IPS DF 6.9 (cell line): ENCODE measurements around the gene HOXC4.
"Not testable (repeated sequence)": the region's sequence is repeated elsewhere in the genome, so short reads cannot be mapped to it uniquely, and the experiment has no call there.

Experiments
- DNase-seq: peaks from one replicate; pipeline ENCODE4 v3.0.0-alpha.2; 2013; ENCODE audit warnings: low read depth, low spot score
- H3K27ac ChIP-seq: one replicate; pipeline ENCODE4 v1.5.1; 2013; ENCODE audit warnings: low read length, control low read depth
- H3K27me3 ChIP-seq: 2 replicates; pipeline ENCODE4 v1.6.1; 2013; ENCODE audit warnings: mild to moderate bottlenecking, low read length; ENCODE audit not compliant: control insufficient read depth, insufficient read depth
- H3K36me3 ChIP-seq: 2 replicates; pipeline ENCODE4 v1.6.1; 2013; ENCODE audit warnings: low read length; ENCODE audit not compliant: control insufficient read depth, insufficient read depth
- H3K4me1 ChIP-seq: 2 replicates; pipeline ENCODE4 v1.6.1; 2013; ENCODE audit warnings: low read length; ENCODE audit not compliant: control insufficient read depth, insufficient read depth
- H3K4me3 ChIP-seq: 2 replicates; pipeline ENCODE4 v1.5.1; 2013; ENCODE audit warnings: mild to moderate bottlenecking, low read length
- H3K9me3 ChIP-seq: 2 replicates; pipeline ENCODE4 v1.6.1; 2013; ENCODE audit warnings: low read length, inconsistent platforms; ENCODE audit not compliant: control insufficient read depth, insufficient read depth
- WGBS: extraction: QIAGEN DNeasy Blood & Tissue Kit; methylation state at CpG from one replicate; pipeline ENCODE4 v1.1.7; 2013; ENCODE audit warnings: mixed read lengths, missing lambda C conversion rate; ENCODE audit not compliant: insufficient read length, insufficient coverage; 5-methylcytosine and 5-hydroxymethylcytosine counted together

The HOXC4 gene

DNA sequence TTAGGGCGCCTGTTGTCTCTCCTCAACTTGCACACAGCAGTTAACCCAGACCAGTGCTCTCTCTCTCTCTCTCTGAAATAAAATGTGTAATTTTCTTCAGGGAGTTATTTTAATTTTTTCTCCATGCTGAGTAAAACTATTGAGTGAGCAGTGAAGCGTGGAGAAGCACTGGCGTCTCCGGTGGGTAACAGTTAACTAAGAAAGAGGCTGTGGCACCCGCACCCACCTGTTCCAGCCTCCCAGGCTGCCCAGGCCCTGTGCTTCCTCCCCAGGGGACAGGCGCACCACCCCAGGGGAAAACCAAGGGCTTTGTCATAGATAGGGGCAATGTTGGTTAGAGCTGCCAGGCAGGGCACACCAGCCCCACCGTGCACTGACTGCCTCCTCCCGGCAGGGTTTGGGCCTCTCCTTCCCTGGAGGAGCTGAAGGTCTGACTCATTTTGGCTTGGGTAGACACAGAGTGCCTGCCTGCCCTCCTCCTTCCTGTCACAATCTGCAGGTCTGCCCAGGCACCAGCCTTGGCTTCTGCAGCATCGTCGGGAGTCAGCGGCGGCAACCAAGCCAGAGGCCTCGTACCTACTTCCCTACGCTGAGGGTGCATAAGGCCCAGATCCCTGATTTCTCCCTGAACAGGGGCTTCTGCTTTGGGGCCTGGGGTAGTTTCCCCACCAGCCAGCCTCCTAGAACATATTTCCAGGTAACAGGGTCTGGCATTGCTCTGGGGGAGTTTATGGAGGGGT lies 16.8 kb upstream of the HOXC4 start:
- H3K27ac ChIP-seq, result no peak overlapping the region
- H3K9me3 ChIP-seq, result no peaks in the 10 kb centered on the region
- no peaks in the 10 kb centered on the region for H3K4me1 ChIP-seq
- DNase-seq, result no peak
- no CpG with 5 or more reads among the region's 14 CpGs for WGBS
- peaks cover 99% of the 10 kb centered on the region for H3K27me3 ChIP-seq
- no peak overlapping the region for H3K4me3 ChIP-seq
- no peaks in the 10 kb centered on the region for H3K36me3 ChIP-seq

DNA sequence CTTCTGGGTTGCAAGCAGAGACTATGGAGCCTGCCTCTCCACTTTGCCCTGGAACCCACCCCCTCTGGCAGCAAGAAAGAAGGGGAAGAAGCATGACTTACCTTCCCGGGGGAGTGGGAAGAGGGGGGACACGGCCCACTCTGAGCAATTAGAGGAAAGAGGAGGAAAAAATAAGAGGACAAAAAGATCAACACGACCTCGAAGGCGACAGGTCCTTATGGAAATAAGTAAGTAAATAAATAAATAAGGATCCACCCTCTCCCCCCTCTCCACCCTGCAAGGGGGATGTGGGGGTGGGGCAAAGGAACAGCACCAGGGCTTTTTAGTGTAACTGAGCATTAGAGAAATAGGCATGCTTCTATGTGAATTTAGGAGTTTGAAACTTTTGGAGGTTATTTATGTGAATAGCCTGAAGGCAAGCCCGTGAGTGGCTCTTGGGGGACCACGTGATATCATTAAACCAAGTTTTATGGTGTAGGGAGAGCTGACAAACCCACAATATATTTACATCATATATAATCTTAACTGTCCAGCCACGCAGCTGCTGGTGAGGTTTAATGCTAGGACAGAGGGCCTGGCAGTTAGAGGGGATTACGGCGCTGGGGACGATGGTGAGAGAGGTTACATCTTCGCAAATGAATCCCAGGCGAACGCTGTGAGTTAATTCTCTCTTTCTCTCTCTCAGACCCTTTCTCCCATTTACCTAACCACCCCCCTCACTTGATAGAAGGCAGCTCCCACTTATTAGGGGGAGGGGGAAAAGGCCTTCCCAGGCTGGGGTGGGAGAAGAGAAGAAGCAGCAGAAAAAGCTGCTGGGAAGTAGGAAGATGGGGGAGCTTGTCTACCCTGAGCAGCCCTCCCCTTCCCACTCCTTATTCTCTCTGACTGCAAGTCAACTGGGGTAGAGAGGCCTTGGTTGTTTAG lies 16.0 kb upstream of the HOXC4 start:
- Histone ChIP-seq H3K4me3 (no peak overlapping the region), H3K36me3 (no peaks in the 10 kb centered on the region), H3K27me3 (peaks cover 98% of the 10 kb centered on the region), H3K27ac (no peak overlapping the region), H3K9me3 (no peaks in the 10 kb centered on the region), H3K4me1 (no peaks in the 10 kb centered on the region)
- DNase-seq, result no peak
- no CpG with 5 or more reads among the region's 14 CpGs for WGBS

DNA sequence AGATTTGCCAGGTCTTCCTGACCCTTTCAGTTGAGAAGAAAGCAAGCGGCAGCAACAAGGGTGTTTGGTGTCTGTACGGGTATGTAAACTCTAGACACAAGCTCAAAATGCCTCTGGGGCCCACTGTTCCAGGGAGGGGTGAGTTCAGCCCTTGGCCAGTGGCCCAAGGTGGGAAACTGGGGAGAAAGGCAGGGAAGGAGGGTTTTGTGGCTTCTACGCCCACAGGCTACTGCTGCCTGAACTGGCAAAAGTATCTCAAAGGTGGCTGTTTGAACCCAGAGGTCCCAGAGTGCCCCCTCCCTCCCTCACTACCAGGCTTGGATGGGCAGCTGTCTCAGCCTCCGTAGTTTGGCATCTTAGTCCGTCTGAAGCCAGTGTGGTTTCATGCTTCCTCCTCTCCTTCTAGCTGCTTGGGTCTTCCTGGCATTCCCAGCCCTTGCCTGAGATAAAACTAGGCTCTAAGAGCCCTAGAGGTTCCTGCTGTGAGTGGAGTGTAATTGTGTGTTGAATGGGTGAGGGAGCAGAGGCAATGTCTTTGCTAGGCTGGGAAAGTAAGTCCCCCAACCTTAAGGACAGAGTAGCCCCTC lies 15.3 kb upstream of the HOXC4 start:
- Histone ChIP-seq H3K4me3 (no peak overlapping the region), H3K9me3 (no peaks in the 10 kb centered on the region), H3K4me1 (no peaks in the 10 kb centered on the region), H3K27ac (no peak overlapping the region), H3K36me3 (no peaks in the 10 kb centered on the region), H3K27me3 (peaks cover 98% of the 10 kb centered on the region)
- WGBS, result no CpG with 5 or more reads among the region's 5 CpGs
- no peak for DNase-seq

- H3K9me3 ChIP-seq, result no peaks in the 10 kb centered on the region
- no peak overlapping the region for H3K4me3 ChIP-seq
- no peak overlapping the region for H3K27ac ChIP-seq
- DNase-seq, result no peak
- no peaks in the 10 kb centered on the region for H3K36me3 ChIP-seq
- peaks cover 98% of the 10 kb centered on the region for H3K27me3 ChIP-seq
- H3K4me1 ChIP-seq, result no peaks in the 10 kb centered on the region
- WGBS, result no CpG with 5 or more reads among the region's 9 CpGs
Measured at GRCh38 chr12:54038871-54039414, 14.7 kb upstream of the HOXC4 start.

DNA sequence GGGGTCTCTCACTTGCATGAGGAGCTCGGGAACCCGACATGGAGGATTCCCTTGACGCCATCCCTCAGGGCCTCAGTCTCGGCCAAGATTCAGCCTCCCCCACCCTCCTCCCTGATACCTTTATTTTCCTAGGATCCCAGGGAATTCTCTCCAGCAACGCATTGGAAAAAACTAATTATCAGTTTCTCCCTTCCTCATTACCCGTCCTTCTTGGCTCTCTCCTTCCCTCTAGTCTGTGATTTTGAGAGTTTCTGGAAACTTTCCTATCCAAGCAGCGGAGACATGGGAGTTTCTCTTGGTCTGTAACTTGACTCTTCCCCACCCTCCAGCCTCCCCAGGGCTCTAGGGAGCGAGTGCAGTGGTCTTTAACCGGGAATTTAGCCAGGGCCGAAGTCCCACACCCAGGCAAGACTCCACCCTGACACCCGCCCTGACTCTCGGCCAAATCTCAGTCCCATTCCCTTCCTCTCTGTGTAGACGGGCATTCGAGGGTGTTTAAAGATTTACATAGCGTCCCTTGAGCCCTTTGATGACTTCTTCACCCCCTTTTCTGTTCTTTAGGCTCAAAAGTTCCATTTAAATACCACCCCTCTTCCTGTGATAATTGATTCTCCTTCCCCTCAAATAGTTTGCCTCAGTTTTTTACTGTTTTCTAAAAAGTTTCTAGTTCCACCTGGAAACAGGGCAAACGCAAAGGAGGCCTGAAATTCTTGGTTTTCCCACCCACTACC lies 14.1 kb upstream of the HOXC4 start:
- no peak overlapping the region for H3K4me3 ChIP-seq
- H3K36me3 ChIP-seq, result no peaks in the 10 kb centered on the region
- no peak for DNase-seq
- peaks cover 98% of the 10 kb centered on the region for H3K27me3 ChIP-seq
- H3K27ac ChIP-seq, result no peak overlapping the region
- H3K9me3 ChIP-seq, result no peaks in the 10 kb centered on the region
- WGBS, result no CpG with 5 or more reads among the region's 16 CpGs
- H3K4me1 ChIP-seq, result no peaks in the 10 kb centered on the region

- no peak for DNase-seq
- peaks cover 98% of the 10 kb centered on the region for H3K27me3 ChIP-seq
Measured at GRCh38 chr12:54040148-54040494, 13.5 kb upstream of the HOXC4 start.

GRCh38 chr12:54040648-54041047 lies 13.0 kb upstream of the HOXC4 start:
- no CpG with 5 or more reads among the region's 3 CpGs for WGBS
- Histone ChIP-seq H3K36me3 (no peaks in the 10 kb centered on the region), H3K9me3 (no peaks in the 10 kb centered on the region), H3K27me3 (peaks cover 97% of the 10 kb centered on the region), H3K4me1 (no peaks in the 10 kb centered on the region), H3K4me3 (no peak overlapping the region), H3K27ac (no peak overlapping the region)
- no peak for DNase-seq

More at GRCh38 chr12:54040148-54040494, 13.5 kb upstream of the HOXC4 start:
- no CpG with 5 or more reads among the region's 4 CpGs for WGBS
- no peaks in the 10 kb centered on the region for H3K9me3 ChIP-seq
- H3K4me3 ChIP-seq, result no peak overlapping the region
- H3K27ac ChIP-seq, result no peak overlapping the region
- no peaks in the 10 kb centered on the region for H3K36me3 ChIP-seq
- H3K4me1 ChIP-seq, result no peaks in the 10 kb centered on the region

DNA sequence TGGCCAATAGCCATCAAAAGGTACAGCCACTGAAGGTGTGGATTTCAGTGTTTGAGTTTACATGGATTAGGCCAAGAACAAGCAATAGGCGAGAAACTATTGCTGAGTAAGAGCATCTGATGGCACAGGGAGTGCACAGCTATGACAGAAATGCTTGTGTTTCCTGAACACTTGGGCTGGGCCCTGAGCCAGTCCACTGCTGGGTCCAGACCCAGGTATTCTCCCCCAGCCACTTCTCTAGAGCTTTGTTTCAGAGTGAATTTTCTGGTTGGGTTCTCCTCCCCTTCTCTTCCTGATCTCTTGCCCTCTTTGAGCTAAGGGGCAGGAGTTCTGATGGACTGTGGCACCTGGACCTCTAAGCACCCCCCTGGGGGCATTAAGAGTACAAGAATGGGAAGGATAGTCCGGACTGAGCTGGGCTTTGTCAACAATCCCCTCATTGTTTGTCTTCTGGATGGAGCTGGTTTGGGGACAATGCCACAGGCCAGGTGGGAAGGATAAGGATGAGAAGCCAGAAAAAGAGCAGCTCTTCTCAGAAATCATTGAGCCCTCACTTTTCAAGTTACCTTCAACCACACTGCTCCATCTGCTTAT lies 12.4 kb upstream of the HOXC4 start:
- DNase-seq, result no peak
- no peak overlapping the region for H3K4me3 ChIP-seq
- H3K27ac ChIP-seq, result no peak overlapping the region
- H3K4me1 ChIP-seq, result no peaks in the 10 kb centered on the region
- WGBS, result no CpG with 5 or more reads among the region's 2 CpGs
- no peaks in the 10 kb centered on the region for H3K9me3 ChIP-seq
- no peaks in the 10 kb centered on the region for H3K36me3 ChIP-seq
- peaks cover 97% of the 10 kb centered on the region for H3K27me3 ChIP-seq

DNA sequence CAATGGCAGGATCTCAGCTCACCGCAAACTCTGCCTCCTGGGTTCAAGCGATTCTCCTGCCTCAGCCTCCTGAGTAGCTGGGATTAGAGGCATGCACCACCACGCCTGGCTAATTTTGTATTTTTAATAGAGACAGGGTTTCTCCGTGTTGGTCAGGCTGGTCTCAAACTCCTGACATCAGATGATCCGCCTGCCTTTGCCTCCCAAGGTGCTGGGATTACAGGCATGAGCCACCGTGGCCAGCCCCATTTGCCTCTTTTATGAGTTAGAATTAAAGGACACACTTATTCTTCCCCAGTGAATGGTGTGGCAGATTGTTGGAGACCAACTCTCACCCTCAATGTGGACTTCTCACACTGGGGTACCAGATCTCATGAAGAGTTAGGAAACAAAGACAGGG lies 11.6 kb upstream of the HOXC4 start:
- not testable (repeated sequence) for H3K36me3 ChIP-seq, DNase-seq, H3K27ac ChIP-seq, H3K4me1 ChIP-seq, H3K9me3 ChIP-seq, H3K4me3 ChIP-seq
- H3K27me3 ChIP-seq, result peaks cover 97% of the 10 kb centered on the region
- no CpG with 5 or more reads among the region's 6 CpGs for WGBS
